K562 (cell line): ENCODE data around the gene NEURL4. TPM values are rescaled to one million over a fixed set of nuclear protein-coding genes. Genes with fewer than 3 reads are reported as not detected.

Experiments
- AFF4 ChIP-seq: sonication (generic); formaldehyde crosslinking; IDR thresholded peaks from 2 replicates; pipeline ENCODE4 v1.8.0; 2023; ENCODE audit warnings: mild to moderate bottlenecking, missing genetic modification reagents
- ARID1B ChIP-seq: fragments of 450-650 bp; IDR thresholded peaks from 2 replicates; pipeline ENCODE4 v1.6.1; 2016; ENCODE audit warnings: antibody characterized with exemption, mild to moderate bottlenecking, inconsistent platforms
- ATF4 ChIP-seq: fragments of 450-650 bp; formaldehyde crosslinking; IDR thresholded peaks from 2 replicates; pipeline ENCODE4 v1.4.0; 2022; ENCODE audit warnings: mild to moderate bottlenecking, moderate library complexity
- BCOR ChIP-seq: fragments of 450-650 bp; IDR thresholded peaks from 2 replicates; pipeline ENCODE4 v1.6.1; 2016
- BRF1 ChIP-seq: IDR thresholded peaks from 3 replicates; pipeline ENCODE4 v1.6.1; 2011; ENCODE audit warnings: borderline replicate concordance, mild to moderate bottlenecking; ENCODE audit not compliant: insufficient read length; ENCODE audit errors: extremely low read depth
- CBFA2T3 ChIP-seq: fragments of 450-650 bp; IDR thresholded peaks from 2 replicates; pipeline ENCODE4 v1.6.1; 2017
- CBX2 ChIP-seq: fragments of 200-600 bp; sonication (generic); IDR thresholded peaks from one replicate; pipeline ENCODE4 v1.6.1; 2012; ENCODE audit warnings: mild to moderate bottlenecking, low read length, inconsistent platforms; ENCODE audit not compliant: insufficient read depth, poor library complexity, severe bottlenecking
- CHCHD3 ChIP-seq: fragments of 250-450 bp; sonication (Bioruptor Pico); IDR thresholded peaks from 2 replicates; pipeline ENCODE4 v2.1.2; 2022; ENCODE audit warnings: mild to moderate bottlenecking
- COPS2 ChIP-seq: fragments of 450-650 bp; conservative IDR thresholded peaks from 2 replicates; pipeline ENCODE4 v1.6.1; 2016; ENCODE audit warnings: mild to moderate bottlenecking, moderate library complexity
- ELF4 ChIP-seq: fragments of 450-650 bp; formaldehyde crosslinking; IDR thresholded peaks from 2 replicates; pipeline ENCODE4 v1.4.0; 2022; ENCODE audit warnings: missing genetic modification characterization
- FOS ChIP-seq: IDR thresholded peaks from 3 replicates; pipeline ENCODE4 v1.6.1; 2011; ENCODE audit not compliant: insufficient read length; ENCODE audit errors: extremely low read depth
- GTF2B ChIP-seq: IDR thresholded peaks from 2 replicates; pipeline ENCODE4 v1.6.1; 2011; ENCODE audit not compliant: insufficient read length; ENCODE audit errors: extremely low read depth
- HDAC2 ChIP-seq: fragments of 450-650 bp; IDR thresholded peaks from 2 replicates; pipeline ENCODE4 v1.6.1; 2016; ENCODE audit warnings: mild to moderate bottlenecking
- IRF1 ChIP-seq: sonication (generic); formaldehyde crosslinking; IDR thresholded peaks from 2 replicates; pipeline ENCODE4 v1.8.0; 2022; ENCODE audit warnings: missing genetic modification reagents, mild to moderate bottlenecking, borderline replicate concordance
- MAZ ChIP-seq, 2 experiments: fragments of 450-650 bp in 1 of 2; sonication (generic) in 1 of 2; formaldehyde crosslinking; IDR thresholded peaks in 1 of 2; conservative IDR thresholded peaks in 1 of 2; 2 replicates each; pipeline versions ENCODE4 v1.4.0 to v1.5.0; 2020; ENCODE audit warnings: mild to moderate bottlenecking in 1 of 2, missing genetic modification reagents in 1 of 2
- MECOM ChIP-seq: fragments of 250-450 bp; sonication (Bioruptor Pico); IDR thresholded peaks from 2 replicates; pipeline ENCODE4 v1.8.0; 2022; ENCODE audit warnings: inconsistent platforms
- MEF2D ChIP-seq: conservative IDR thresholded peaks from 2 replicates; pipeline ENCODE4 v1.6.1; 2016; ENCODE audit warnings: low read depth, missing genetic modification characterization, missing compliant biosample characterization
- NR3C1 ChIP-seq: sonication (generic); formaldehyde crosslinking; IDR thresholded peaks from 2 replicates; pipeline ENCODE4 v1.8.1; 2022; ENCODE audit warnings: missing genetic modification reagents
- NRF1 ChIP-seq, 2 experiments: fragments of 450-650 bp; IDR thresholded peaks in 1 of 2; conservative IDR thresholded peaks in 1 of 2; 2 replicates each; pipeline ENCODE4 v1.6.1; 2014; ENCODE audit warnings: mild to moderate bottlenecking in 2 of 2
- TBP ChIP-seq: optimal IDR thresholded peaks from 2 replicates; pipeline ENCODE3; 2011; ENCODE audit warnings: low read depth, low read length, improper control_type of control experiment
- TCF3 ChIP-seq: sonication (generic); formaldehyde crosslinking; IDR thresholded peaks from 2 replicates; pipeline ENCODE4 v1.4.0; 2020; ENCODE audit warnings: mild to moderate bottlenecking, missing genetic modification reagents
- YBX1 ChIP-seq: fragments of 450-650 bp; IDR thresholded peaks from 2 replicates; pipeline ENCODE4 v1.7.1; 2016; ENCODE audit warnings: mild to moderate bottlenecking
- ZNF133 ChIP-seq: fragments of 250-450 bp; sonication (Bioruptor Pico); IDR thresholded peaks from 2 replicates; pipeline ENCODE4 v1.4.0; 2020; ENCODE audit warnings: mild to moderate bottlenecking
- ZNF253 ChIP-seq: fragments of 250-450 bp; sonication (Bioruptor Pico); conservative IDR thresholded peaks from 2 replicates; pipeline ENCODE4 v1.6.1; 2021; ENCODE audit warnings: mild to moderate bottlenecking
- ZNF282 ChIP-seq: sonication (generic); formaldehyde crosslinking; IDR thresholded peaks from 2 replicates; pipeline ENCODE4 v1.8.1; 2023; ENCODE audit warnings: missing genetic modification reagents
- ZNF316 ChIP-seq: fragments of 450-650 bp; IDR thresholded peaks from 2 replicates; pipeline ENCODE4 v1.6.1; 2016
- ZNF699 ChIP-seq: fragments of 250-450 bp; sonication (Bioruptor Pico); IDR thresholded peaks from 2 replicates; pipeline ENCODE4 v1.8.0; 2021; ENCODE audit warnings: mild to moderate bottlenecking, moderate library complexity; ENCODE audit not compliant: insufficient replicate concordance
- polyA plus RNA-seq, 8 experiments: library from polyadenylated mRNA; depleted of rRNA in 4 of 8; stranded (reverse) in 5 of 8; unstranded in 3 of 8; fragments of >200 nt; fragmentation: Nextera tagmentation in 2 of 8; fragmentation: Illumina TruSeq in 1 of 8; extraction: Ambion mirVana in 2 of 8; extraction: Trizol in 1 of 8; gene quantifications; 2 replicates each; pipeline versions ENCODE4 v1.2.1 to v1.2.3, GENCODE V29; 2011 to 2014; ENCODE audit warnings: inconsistent platforms in 1 of 8, missing spikeins in 1 of 8
- total RNA-seq, 7 experiments: library from RNA; depleted of rRNA in 6 of 7; stranded (reverse); fragments of >200 nt in 6 of 7; fragmentation: Illumina TruSeq in 2 of 7; extraction: Trizol in 2 of 7; gene quantifications; 2 replicates each; pipeline versions ENCODE4 v1.2.1 to v1.2.3, GENCODE V29; 2011 to 2021; ENCODE audit warnings: low replicate concordance in 1 of 7

NEURL4 gene
- total and polyA plus RNA-seq, 9 of the 15 experiments (the other 6 are each of a cell fraction or from before 2014, with no cell fraction given), result 0.08 to 37.4 (median 11.5) TPM

GRCh38 chr17:7374353-7374752 lies 45.2 kb upstream of the NEURL4 start (continued):
- TF ChIP-seq ARID1B (peak; percentile 55; the same call in 1 of the 2 replicates), ZNF133 (no peak), MEF2D (peak; percentile 90), ATF4 (no peak), ELF4 (CRISPR knock-in tag) (no peak), MECOM (CRISPR knock-in tag) (no peak), MAZ (CRISPR knock-in tag; conservative IDR thresholded peaks at IDR 0.05 in 1 of 2, IDR thresholded peaks at IDR 0.05 in 1 of 2) (no peak), NR3C1 (CRISPR knock-in tag) (no peak), HDAC2 (no peak), NRF1 (conservative IDR thresholded peaks at IDR 0.05 in 1 of 2, IDR thresholded peaks at IDR 0.05 in 1 of 2) (no peak), AFF4 (CRISPR knock-in tag) (no peak), ZNF253 (CRISPR knock-in tag) (no peak), CBX2 (no peak), CHCHD3 (CRISPR knock-in tag) (no peak), FOS (no peak), GTF2B (no peak), ZNF282 (CRISPR knock-in tag) (no peak), TCF3 (peak; percentile 57; the same call in 1 of the 2 replicates), YBX1 (no peak), BRF1 (no peak), ZNF316 (no peak), CBFA2T3 (peak; percentile 60; the same call in 1 of the 2 replicates), ZNF699 (CRISPR knock-in tag) (no peak), BCOR (peak; percentile 75), TBP (no peak), IRF1 (CRISPR knock-in tag) (no peak), COPS2 (no peak)
